GM20000 (cell line): ENCODE measurements around the gene PHF3.
A peak's percentile ranks its signal among the peaks of the same experiment; 100 is the strongest.

Source experiments
- DNase-seq: peaks from one replicate; pipeline ENCODE4 v3.0.0; 2012; ENCODE audit warnings: low spot score
- TF ChIP-seq, protein P1 (sequence below): IDR thresholded peaks from 2 replicates; pipeline ENCODE4 v1.5.1; 2012; ENCODE audit warnings: mild to moderate bottlenecking, control low read depth; ENCODE audit errors: extremely low read depth, missing control alignments

Gene PHF3

DNA sequence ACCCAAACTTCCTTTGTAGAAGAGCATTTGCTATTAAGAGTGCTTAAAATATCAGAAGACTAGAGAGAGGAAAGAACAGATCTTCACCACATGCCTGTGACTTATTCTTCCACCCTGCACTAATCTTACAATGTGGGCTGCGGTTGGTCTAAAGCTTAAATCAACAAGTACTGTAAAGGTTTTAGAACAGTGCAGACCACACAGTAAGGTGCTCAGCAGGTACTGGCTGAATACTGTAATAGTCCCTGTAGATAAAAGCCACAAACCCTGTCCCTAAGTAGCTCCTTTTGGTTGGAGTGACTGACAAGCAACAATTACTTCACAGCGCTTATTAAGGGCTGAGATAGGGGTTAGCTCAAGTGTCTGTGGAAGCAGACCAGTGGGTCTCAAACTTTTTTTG is 972 bp upstream of the PHF3 start:
- no peak for DNase-seq
- TF ChIP-seq, protein P1, sequence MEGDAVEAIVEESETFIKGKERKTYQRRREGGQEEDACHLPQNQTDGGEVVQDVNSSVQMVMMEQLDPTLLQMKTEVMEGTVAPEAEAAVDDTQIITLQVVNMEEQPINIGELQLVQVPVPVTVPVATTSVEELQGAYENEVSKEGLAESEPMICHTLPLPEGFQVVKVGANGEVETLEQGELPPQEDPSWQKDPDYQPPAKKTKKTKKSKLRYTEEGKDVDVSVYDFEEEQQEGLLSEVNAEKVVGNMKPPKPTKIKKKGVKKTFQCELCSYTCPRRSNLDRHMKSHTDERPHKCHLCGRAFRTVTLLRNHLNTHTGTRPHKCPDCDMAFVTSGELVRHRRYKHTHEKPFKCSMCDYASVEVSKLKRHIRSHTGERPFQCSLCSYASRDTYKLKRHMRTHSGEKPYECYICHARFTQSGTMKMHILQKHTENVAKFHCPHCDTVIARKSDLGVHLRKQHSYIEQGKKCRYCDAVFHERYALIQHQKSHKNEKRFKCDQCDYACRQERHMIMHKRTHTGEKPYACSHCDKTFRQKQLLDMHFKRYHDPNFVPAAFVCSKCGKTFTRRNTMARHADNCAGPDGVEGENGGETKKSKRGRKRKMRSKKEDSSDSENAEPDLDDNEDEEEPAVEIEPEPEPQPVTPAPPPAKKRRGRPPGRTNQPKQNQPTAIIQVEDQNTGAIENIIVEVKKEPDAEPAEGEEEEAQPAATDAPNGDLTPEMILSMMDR: no peak

DNA sequence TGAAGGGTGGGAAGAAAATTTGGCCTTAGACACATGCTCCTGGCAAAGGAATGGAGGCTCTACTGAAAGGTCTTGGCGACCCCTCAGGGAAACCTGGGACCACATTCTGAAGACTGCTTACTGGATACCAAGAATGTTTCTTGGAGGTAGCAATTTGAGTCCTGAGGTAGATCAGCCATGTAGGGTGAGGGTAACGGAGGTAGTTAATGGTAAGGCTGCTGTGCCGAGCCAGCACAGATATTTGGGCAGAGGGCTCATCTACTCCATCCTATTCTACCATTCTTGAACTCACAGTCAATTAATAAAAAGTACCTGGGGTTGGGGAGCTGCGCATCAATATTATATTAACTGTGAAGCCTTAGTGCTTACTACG is 401 bp upstream of the PHF3 start:
- DNase-seq: no peak
- TF ChIP-seq, protein P1: no peak

DNA sequence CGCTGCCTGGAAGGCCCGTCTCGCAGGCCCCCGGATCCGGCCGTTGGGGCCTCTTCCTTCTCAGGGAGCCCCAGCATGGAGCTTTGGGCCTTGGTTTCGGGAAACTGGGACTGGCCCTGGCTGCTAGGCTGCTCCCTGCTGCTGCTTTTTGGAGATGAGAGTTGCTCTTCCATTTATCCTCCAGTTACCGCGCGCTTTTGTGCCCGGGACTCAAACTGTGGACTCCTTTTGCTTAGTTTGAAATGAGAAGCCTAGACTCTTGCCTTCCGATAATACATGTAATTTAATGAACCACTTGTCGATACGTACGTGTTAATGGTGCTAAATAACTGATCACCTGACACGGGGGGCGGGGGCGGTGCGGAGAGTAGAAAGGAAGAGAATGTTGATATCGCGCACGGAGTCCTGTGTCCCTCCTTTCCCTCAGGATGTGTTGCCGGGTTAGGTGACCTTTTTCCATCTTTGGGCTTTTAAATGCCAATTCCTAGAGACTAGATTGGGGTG is 968 bp downstream of the PHF3 start:
- peak; percentile 55 for DNase-seq
- TF ChIP-seq, protein P1: no peak

DNA sequence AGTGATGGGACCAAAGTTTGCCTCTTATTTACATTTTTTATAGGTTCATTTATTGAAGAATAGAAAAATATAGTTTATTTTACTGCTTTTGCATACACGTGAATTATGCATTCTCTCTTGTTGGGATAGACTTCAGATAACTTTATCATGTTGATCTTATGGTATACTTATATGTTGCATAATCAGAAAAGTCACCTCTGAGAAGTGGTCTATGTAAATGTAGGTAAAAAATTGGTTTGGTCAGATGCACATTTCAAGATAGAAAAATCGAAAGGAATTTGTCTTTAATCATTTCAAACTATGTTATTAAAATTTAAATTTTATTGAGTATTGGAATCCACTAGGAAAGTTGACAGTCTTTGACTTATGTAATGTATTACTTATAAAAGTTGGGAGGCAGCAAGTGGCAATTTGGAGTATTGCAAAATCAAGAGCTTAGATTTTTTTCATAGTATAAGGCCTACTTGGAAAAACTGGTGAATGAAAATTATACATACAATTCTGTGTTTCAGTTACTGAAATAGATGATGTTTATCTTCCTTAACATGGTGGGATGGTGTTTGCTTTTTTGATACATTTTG is 2.4 kb downstream of the PHF3 start:
- TF ChIP-seq, protein P1: no peak

DNA sequence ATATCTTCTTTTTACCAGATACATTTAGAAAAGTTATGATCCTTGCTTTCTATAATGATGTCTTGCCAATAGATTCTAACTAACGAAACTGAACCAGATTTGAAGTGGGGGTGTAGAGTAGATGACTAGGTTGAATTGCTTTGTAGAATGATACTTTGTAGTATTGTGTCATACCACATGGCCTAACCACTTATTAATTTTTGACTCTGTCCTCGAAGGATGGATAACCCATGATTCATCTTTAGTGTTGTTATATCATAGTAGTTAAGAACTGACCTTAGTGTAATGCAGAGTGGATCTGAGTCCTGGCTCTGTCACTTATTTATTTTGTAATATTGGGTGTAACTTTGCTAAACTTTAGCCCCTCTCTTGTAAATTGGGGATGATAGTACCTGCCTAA is 4.5 kb downstream of the PHF3 start:
- DNase-seq: no peak
- TF ChIP-seq, protein P1: no peak

More for the DNA sequence above, 2.4 kb downstream of the PHF3 start:
- no peak for DNase-seq

DNA sequence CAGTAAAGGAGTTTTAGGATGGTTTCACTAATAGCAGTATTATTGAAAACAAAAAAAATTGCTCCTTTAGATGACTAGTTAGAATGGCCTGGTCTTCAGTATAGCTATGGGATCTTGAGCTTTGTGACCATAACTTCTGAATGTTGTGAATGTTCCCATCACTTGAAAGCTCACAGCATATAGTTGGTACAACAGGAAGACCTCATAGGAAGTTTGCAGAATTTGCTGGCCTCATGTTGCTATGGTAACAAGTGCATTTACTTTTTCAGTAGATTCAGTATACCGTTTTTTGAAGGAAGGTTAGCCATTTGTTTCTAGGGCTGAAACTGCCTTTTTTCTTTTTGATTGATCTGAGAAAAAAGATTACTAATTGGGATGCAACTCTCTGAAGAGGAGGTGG is 8.3 kb downstream of the PHF3 start:
- TF ChIP-seq, protein P1: no peak
- peak; percentile 15 for DNase-seq

DNA sequence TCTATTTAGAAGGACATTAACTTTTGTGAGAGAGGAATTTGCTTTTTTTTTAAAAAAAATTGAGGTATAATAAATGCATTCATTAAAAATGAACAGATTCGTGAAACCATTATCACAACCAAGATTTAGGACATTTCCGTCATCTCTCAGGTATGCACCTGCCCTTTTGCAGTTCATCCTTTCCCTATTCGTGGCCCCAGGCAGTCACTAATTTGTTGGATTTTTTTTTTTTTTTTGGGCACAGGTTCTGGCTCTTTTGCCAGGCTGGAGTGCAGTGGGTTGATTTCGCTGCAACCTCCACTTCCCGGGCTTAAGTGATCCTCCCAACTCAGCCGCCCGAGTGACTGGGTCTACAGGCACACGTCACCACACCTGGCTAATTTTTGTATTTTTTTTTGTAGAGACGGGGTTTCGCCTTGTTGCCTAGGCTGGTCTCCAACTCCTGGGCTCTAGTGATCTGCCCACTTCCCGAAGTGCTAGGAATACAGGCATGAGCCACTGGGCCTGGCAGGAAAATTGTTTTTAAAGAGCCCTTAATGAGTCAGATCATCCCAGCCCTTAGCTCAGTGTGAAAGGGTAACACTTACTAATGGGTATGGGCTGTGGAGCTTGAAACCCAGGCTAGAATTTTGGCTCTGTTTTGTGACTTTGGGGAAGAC is 9.2 kb downstream of the PHF3 start:
- TF ChIP-seq, protein P1: no peak
- DNase-seq: no peak
